Ishikawa (cell line): ENCODE measurements around the gene CMPK1.

ENCODE experiments used
- CEBPB ChIP-seq: IDR thresholded peaks from 2 replicates; pipeline ENCODE4 v1.6.1; 2012
- EGR1 ChIP-seq: IDR thresholded peaks from 2 replicates; pipeline ENCODE4 v1.6.1; 2012
- EP300 ChIP-seq: IDR thresholded peaks from 2 replicates; pipeline ENCODE4 v1.6.1; 2012; ENCODE audit warnings: borderline replicate concordance

GRCh38 chr1:47331875-47332274 is 1.7 kb upstream of the CMPK1 start:
- TF ChIP-seq EP300 (no peak), EGR1 (no peak), CEBPB (no peak)
